SK-N-SH (cell line): ENCODE measurements around the gene SLC30A5. TPM values are rescaled to one million over a fixed set of nuclear protein-coding genes. Genes with fewer than 3 reads are reported as not detected.

Experiments used
- CTCF ChIA-PET: fragments of 300-600, 350-600 bp; formaldehyde crosslinking; extraction: SDS; loops from one replicate; lab custom pipeline; 2021; lab: Yijun Ruan, JAX
- POLR2A ChIA-PET: fragments of 350-600 bp; sonication (Branson Sonifier 250); formaldehyde crosslinking; extraction: SDS; loops from one replicate; lab custom pipeline; 2020; ENCODE audit warnings: antibody characterized with exemption, inconsistent platforms; lab: Yijun Ruan, JAX
- DNase-seq: peaks from one replicate; pipeline ENCODE4 v3.0.0; 2012
- H2AFZ ChIP-seq: fragments of 200-600 bp; sonication (generic); 2 replicates; pipeline ENCODE4 v1.8.1; 2016; ENCODE audit warnings: antibody characterized with exemption, mild to moderate bottlenecking, low read depth
- H3F3A ChIP-seq: fragments of 200-600 bp; sonication (generic); replicated peaks from 2 replicates; pipeline ENCODE3; 2016; ENCODE audit warnings: antibody characterized with exemption, mild to moderate bottlenecking; ENCODE audit not compliant: insufficient read depth
- H3K27ac ChIP-seq, 2 experiments: fragments of 200-500 bp in 1 of 2; fragments of 200-600 bp in 1 of 2; sonication (Bioruptor generic) in 1 of 2; sonication (generic), shearing (Covaris generic) in 1 of 2; 2 replicates each; pipeline versions ENCODE4 v1.5.1 to v1.6.1; 2014 to 2016; ENCODE audit warnings: low read depth in 2 of 2, inconsistent platforms in 1 of 2, low read length in 1 of 2, mild to moderate bottlenecking in 1 of 2, mixed read lengths in 1 of 2
- H3K27me3 ChIP-seq: fragments of 200-600 bp; sonication (generic), shearing (Covaris generic); 2 replicates; pipeline ENCODE4 v1.6.1; 2016; ENCODE audit warnings: mixed run types; ENCODE audit not compliant: insufficient read depth
- H3K36me3 ChIP-seq, 2 experiments: fragments of 200-500 bp in 1 of 2; fragments of 200-600 bp in 1 of 2; sonication (Bioruptor generic) in 1 of 2; sonication (generic) in 1 of 2; replicated peaks in 1 of 2; 2 replicates each; pipeline versions ENCODE3 to v1.5.1; 2014 to 2016; ENCODE audit warnings: low read length in 1 of 2, mild to moderate bottlenecking in 1 of 2; ENCODE audit not compliant: insufficient read depth in 2 of 2, control insufficient read depth in 1 of 2
- H3K4me1 ChIP-seq, 2 experiments: fragments of 200-500 bp in 1 of 2; fragments of 200-600 bp in 1 of 2; sonication (Bioruptor generic) in 1 of 2; sonication (generic), shearing (Covaris generic) in 1 of 2; 2 replicates each; pipeline versions ENCODE4 v1.5.1 to v1.6.1; 2014 to 2016; ENCODE audit warnings: low read depth in 1 of 2, low read length in 1 of 2, mixed run types in 1 of 2; ENCODE audit not compliant: insufficient read depth in 2 of 2, control insufficient read depth in 1 of 2
- H3K4me2 ChIP-seq: fragments of 200-600 bp; sonication (generic), shearing (Covaris generic); 2 replicates; pipeline ENCODE4 v1.6.1; 2017; ENCODE audit warnings: mixed run types
- H3K4me3 ChIP-seq, 2 experiments: fragments of 200-500 bp in 1 of 2; fragments of 200-600 bp in 1 of 2; sonication (Bioruptor generic) in 1 of 2; sonication (generic), shearing (Covaris generic) in 1 of 2; 2 replicates each; pipeline versions ENCODE4 v1.5.1 to v1.8.1; 2014 to 2016; ENCODE audit warnings: low read depth in 2 of 2, inconsistent platforms in 1 of 2, low read length in 1 of 2, mild to moderate bottlenecking in 1 of 2, mixed read lengths in 1 of 2, moderate library complexity in 1 of 2
- H3K79me2 ChIP-seq: fragments of 200-600 bp; sonication (generic); 2 replicates; pipeline ENCODE4 v1.8.1; 2017; ENCODE audit warnings: mild to moderate bottlenecking; ENCODE audit not compliant: insufficient read depth
- H3K9ac ChIP-seq: fragments of 200-600 bp; sonication (generic); 2 replicates; pipeline ENCODE4 v1.6.1; 2017; ENCODE audit warnings: mixed run types
- H3K9me2 ChIP-seq: fragments of 200-600 bp; sonication (generic); 2 replicates; pipeline ENCODE4 v1.6.1; 2017; ENCODE audit warnings: mixed run types
- H3K9me3 ChIP-seq: fragments of 200-600 bp; sonication (generic); 2 replicates; pipeline ENCODE4 v1.6.1; 2017; ENCODE audit warnings: mixed run types, mild to moderate bottlenecking, moderate library complexity
- H4K20me1 ChIP-seq: fragments of 200-600 bp; sonication (generic); 2 replicates; pipeline ENCODE4 v1.6.1; 2017; ENCODE audit warnings: mild to moderate bottlenecking, mixed run types; ENCODE audit not compliant: insufficient read depth
- ELF1 ChIP-seq: IDR thresholded peaks from 2 replicates; pipeline ENCODE4 v1.4.0; 2012
- EZH2phosphoT487 ChIP-seq: fragments of 200-600 bp; sonication (generic); IDR thresholded peaks from 2 replicates; pipeline ENCODE4 v1.6.1; 2017; ENCODE audit warnings: low read depth, mixed run types, mild to moderate bottlenecking, antibody characterized with exemption, moderate library complexity, borderline replicate concordance
- FOXJ3 ChIP-seq: sonication (generic); formaldehyde crosslinking; IDR thresholded peaks from 2 replicates; pipeline ENCODE4 v1.5.1; 2020; ENCODE audit warnings: mild to moderate bottlenecking, missing genetic modification reagents
- FOXM1 ChIP-seq: IDR thresholded peaks from 2 replicates; pipeline ENCODE4 v1.4.0; 2012; ENCODE audit warnings: low read depth, mild to moderate bottlenecking
- JUND ChIP-seq: IDR thresholded peaks from 2 replicates; pipeline ENCODE4 v1.4.0; 2012
- YY1 ChIP-seq: IDR thresholded peaks from 2 replicates; pipeline ENCODE4 v1.4.0; 2012; ENCODE audit warnings: low read depth, mild to moderate bottlenecking
- WGBS: methylation state at CpG from one replicate; pipeline ENCODE4 v1.1.6; 2017; ENCODE audit warnings: low lambda C conversion rate; 5-methylcytosine and 5-hydroxymethylcytosine counted together
- polyA plus RNA-seq, 3 experiments: library from polyadenylated mRNA; depleted of rRNA; stranded (reverse); fragments of >200 nt; gene quantifications; 2 replicates each; pipeline ENCODE4 v1.2.3, GENCODE V29; 2012
- TF ChIP-seq, protein P1 (sequence below): IDR thresholded peaks from 2 replicates; pipeline ENCODE4 v1.6.1; 2012; ENCODE audit warnings: mild to moderate bottlenecking, low read depth, low read length, moderate library complexity

SLC30A5 gene
- polyA plus RNA-seq, 1 of the 3 experiments (the other 2 are of a cell fraction), result 28.5 TPM

DNA sequence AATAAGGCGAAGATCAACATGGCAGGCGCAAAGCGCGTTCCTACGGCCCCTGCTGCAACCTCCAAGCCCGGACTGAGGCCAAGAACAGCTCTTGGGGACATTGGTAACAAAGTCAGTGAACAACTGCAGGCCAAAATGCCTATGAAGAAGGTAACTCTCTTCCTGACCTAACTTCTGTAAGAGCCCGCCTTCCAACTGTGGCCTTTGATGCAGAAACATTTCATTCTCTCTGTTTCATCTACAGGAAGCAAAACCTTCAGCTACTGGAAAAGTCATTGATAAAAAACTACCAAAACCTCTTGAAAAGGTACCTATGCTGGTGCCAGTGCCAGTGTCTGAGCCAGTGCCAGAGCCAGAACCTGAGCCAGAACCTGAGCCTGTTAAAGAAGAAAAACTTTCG is 74.1 kb downstream of the SLC30A5 start:
- DNase-seq, result no peak
- Histone ChIP-seq H3K4me2 (peak overlapping the region; percentile 95), H3K27me3 (no peaks in the 10 kb centered on the region), H3K36me3 (peaks cover 13 to 24% of the 10 kb centered on the region in 2 experiments), H3K9me3 (no peaks in the 10 kb centered on the region), H3K4me1 (peaks cover 10 to 11% of the 10 kb centered on the region in 2 experiments; a peak in 3 of 4 replicates), H3K79me2 (peaks cover 58% of the 10 kb centered on the region), H3K9ac (peak overlapping the region; percentile 94), H3F3A (peaks cover 4% of the 10 kb centered on the region), H3K9me2 (no peaks in the 10 kb centered on the region), H4K20me1 (no peaks in the 10 kb centered on the region), H2AFZ (peak overlapping the region; percentile 94), H3K4me3 (peak overlapping the region; percentile 76 to 96), H3K27ac (peak overlapping the region; percentile 71 to 74; a peak in 3 of 4 replicates)
- WGBS, result 41% methylated on average over 4 of the region's 8 CpGs
- POLR2A ChIA-PET, result interaction anchor here (2.8 kb wide), 1 partner anchor 22 kb away, joined by 8 read pairs; the partner anchor contains the start of gene CENPH
- TF ChIP-seq, protein P1, sequence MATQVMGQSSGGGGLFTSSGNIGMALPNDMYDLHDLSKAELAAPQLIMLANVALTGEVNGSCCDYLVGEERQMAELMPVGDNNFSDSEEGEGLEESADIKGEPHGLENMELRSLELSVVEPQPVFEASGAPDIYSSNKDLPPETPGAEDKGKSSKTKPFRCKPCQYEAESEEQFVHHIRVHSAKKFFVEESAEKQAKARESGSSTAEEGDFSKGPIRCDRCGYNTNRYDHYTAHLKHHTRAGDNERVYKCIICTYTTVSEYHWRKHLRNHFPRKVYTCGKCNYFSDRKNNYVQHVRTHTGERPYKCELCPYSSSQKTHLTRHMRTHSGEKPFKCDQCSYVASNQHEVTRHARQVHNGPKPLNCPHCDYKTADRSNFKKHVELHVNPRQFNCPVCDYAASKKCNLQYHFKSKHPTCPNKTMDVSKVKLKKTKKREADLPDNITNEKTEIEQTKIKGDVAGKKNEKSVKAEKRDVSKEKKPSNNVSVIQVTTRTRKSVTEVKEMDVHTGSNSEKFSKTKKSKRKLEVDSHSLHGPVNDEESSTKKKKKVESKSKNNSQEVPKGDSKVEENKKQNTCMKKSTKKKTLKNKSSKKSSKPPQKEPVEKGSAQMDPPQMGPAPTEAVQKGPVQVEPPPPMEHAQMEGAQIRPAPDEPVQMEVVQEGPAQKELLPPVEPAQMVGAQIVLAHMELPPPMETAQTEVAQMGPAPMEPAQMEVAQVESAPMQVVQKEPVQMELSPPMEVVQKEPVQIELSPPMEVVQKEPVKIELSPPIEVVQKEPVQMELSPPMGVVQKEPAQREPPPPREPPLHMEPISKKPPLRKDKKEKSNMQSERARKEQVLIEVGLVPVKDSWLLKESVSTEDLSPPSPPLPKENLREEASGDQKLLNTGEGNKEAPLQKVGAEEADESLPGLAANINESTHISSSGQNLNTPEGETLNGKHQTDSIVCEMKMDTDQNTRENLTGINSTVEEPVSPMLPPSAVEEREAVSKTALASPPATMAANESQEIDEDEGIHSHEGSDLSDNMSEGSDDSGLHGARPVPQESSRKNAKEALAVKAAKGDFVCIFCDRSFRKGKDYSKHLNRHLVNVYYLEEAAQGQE, result no peak
- CTCF ChIA-PET, result interaction anchor here (1.6 kb wide), 1 partner anchor 10 kb away, joined by 5 read pairs; no protein-coding TSS in a partner anchor

DNA sequence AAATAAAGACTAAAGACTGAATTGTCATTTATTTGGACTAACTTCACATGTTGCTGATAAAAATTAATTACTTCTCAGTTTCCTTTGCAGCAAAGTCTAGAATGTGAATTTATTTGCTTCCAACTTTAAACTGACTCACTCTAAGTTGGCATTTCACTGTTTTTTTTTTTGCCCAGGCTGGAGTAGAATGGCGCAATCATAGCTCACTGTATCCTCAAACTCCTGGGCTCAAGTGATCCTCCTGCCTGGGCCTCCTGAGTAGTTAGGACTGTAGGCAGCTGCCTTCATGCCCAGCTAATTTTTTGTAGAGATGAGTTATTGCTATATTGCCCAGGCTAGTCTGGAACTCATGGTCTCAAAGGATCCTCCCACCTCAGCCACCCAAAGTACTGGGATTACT is 76.7 kb downstream of the SLC30A5 start:
- H3K9me3 ChIP-seq, result no peaks in the 10 kb centered on the region
- H3F3A ChIP-seq, result peaks cover 14% of the 10 kb centered on the region
- H3K79me2 ChIP-seq, result peaks cover 67% of the 10 kb centered on the region
- no peaks in the 10 kb centered on the region for H3K9me2 ChIP-seq
- H2AFZ ChIP-seq, result no peak overlapping the region
- H3K36me3 ChIP-seq, result peaks cover 27 to 35% of the 10 kb centered on the region in 2 experiments
- TF ChIP-seq FOXJ3 (no peak), JUND (no peak), ELF1 (no peak), FOXM1 (no peak), EZH2phosphoT487 (no peak), YY1 (no peak)
- TF ChIP-seq, protein P1, result no peak
- H3K4me1 ChIP-seq, result peaks cover 10 to 11% of the 10 kb centered on the region in 2 experiments; a peak in 3 of 4 replicates
- no peak overlapping the region for H3K27ac ChIP-seq
- H3K4me2 ChIP-seq, result no peak overlapping the region
- 92% methylated on average over 1 of the region's 1 CpG for WGBS
- no peak overlapping the region for H3K4me3 ChIP-seq
- ChIA-PET POLR2A (interaction anchor here (0.6 kb wide), 1 partner anchor 327 kb away, joined by 3 read pairs; no protein-coding TSS in a partner anchor), CTCF (no interaction called here)
- H4K20me1 ChIP-seq, result peaks cover 3% of the 10 kb centered on the region; the same call in 1 of the 2 replicates
- H3K27me3 ChIP-seq, result no peaks in the 10 kb centered on the region
- no peak for DNase-seq
- H3K9ac ChIP-seq, result no peak overlapping the region
